ENCODE results near the gene DEDD2.

DEDD2 gene

GRCh38 chr19:42235181-42235580, 17.7 kb upstream of the DEDD2 start:
- no peak for DNase-seq
- in situ Hi-C loops (cut with HindIII; ENCODE audit: low pct_ligation_motif_present, low sequenced_read_pairs) = no loop called here
- no peak overlapping the region for H3K27ac ChIP-seq
- no peak for TF ChIP-seq CTCF (IDR thresholded peaks at IDR 0.05; ENCODE audit: low read depth, low read length, missing control alignments)
- no peaks in the 10 kb centered on the region for H3K27me3 ChIP-seq (replicated peaks)
- H3K36me3 ChIP-seq (replicated peaks) = peaks cover 69% of the 10 kb centered on the region
- no peak overlapping the region for H3K4me3 ChIP-seq (ENCODE audit: low read depth, low read length)

GRCh38 chr19:42234364-42234763, 16.9 kb upstream of the DEDD2 start:
- Histone ChIP-seq H3K27ac (no peak overlapping the region), H3K27me3 (replicated peaks) (no peaks in the 10 kb centered on the region), H3K4me3 (ENCODE audit: low read depth, low read length) (no peak overlapping the region), H3K36me3 (replicated peaks) (peaks cover 72% of the 10 kb centered on the region)
- no peak for DNase-seq
- in situ Hi-C loops (cut with HindIII; ENCODE audit: low pct_ligation_motif_present, low sequenced_read_pairs) = no loop called here
- no peak for TF ChIP-seq CTCF (IDR thresholded peaks at IDR 0.05; ENCODE audit: low read depth, low read length, missing control alignments)

GRCh38 chr19:42233678-42234292, 16.3 kb upstream of the DEDD2 start:
- DNase-seq = no peak
- Histone ChIP-seq H3K27me3 (replicated peaks) (no peaks in the 10 kb centered on the region), H3K36me3 (replicated peaks) (peaks cover 76% of the 10 kb centered on the region), H3K27ac (no peak overlapping the region), H3K4me3 (ENCODE audit: low read depth, low read length) (no peak overlapping the region)
- in situ Hi-C loops (cut with HindIII; ENCODE audit: low pct_ligation_motif_present, low sequenced_read_pairs) = no loop called here
- no peak for TF ChIP-seq CTCF (IDR thresholded peaks at IDR 0.05; ENCODE audit: low read depth, low read length, missing control alignments)

- no peak for TF ChIP-seq CTCF (IDR thresholded peaks at IDR 0.05; ENCODE audit: low read depth, low read length, missing control alignments)
- no peaks in the 10 kb centered on the region for H3K27me3 ChIP-seq (replicated peaks)
- H3K27ac ChIP-seq = no peak overlapping the region
- no peak overlapping the region for H3K4me3 ChIP-seq (ENCODE audit: low read depth, low read length)
- H3K36me3 ChIP-seq (replicated peaks) = peaks cover 82% of the 10 kb centered on the region
- no peak for DNase-seq
- in situ Hi-C loops (cut with HindIII; ENCODE audit: low pct_ligation_motif_present, low sequenced_read_pairs) = no loop called here
These were observed 15.6 kb upstream of the DEDD2 start for GRCh38 chr19:42233106-42233505.

- no peak overlapping the region for H3K4me3 ChIP-seq (ENCODE audit: low read depth, low read length)
- in situ Hi-C loops (cut with HindIII; ENCODE audit: low pct_ligation_motif_present, low sequenced_read_pairs) = no loop called here
- H3K27me3 ChIP-seq (replicated peaks) = no peaks in the 10 kb centered on the region
- no peak for DNase-seq
- H3K27ac ChIP-seq = no peak overlapping the region
- TF ChIP-seq CTCF (IDR thresholded peaks at IDR 0.05; ENCODE audit: low read depth, low read length, missing control alignments) = no peak
- peaks cover 87% of the 10 kb centered on the region for H3K36me3 ChIP-seq (replicated peaks)
These were observed 15.0 kb upstream of the DEDD2 start for GRCh38 chr19:42232435-42232834.

GRCh38 chr19:42230571-42230970, 13.1 kb upstream of the DEDD2 start:
- no peak overlapping the region for H3K27ac ChIP-seq
- no peak overlapping the region for H3K4me3 ChIP-seq (ENCODE audit: low read depth, low read length)
- H3K27me3 ChIP-seq (replicated peaks) = no peaks in the 10 kb centered on the region
- H3K36me3 ChIP-seq (replicated peaks) = peaks cover 87% of the 10 kb centered on the region
- no peak for DNase-seq
- in situ Hi-C loops (cut with HindIII; ENCODE audit: low pct_ligation_motif_present, low sequenced_read_pairs) = no loop called here
- TF ChIP-seq CTCF (IDR thresholded peaks at IDR 0.05; ENCODE audit: low read depth, low read length, missing control alignments) = no peak
